GM12878 (cell line): ENCODE results near the gene SLCO2A1.

Source experiments
- CHD2 ChIP-seq: IDR thresholded peaks from 2 replicates; pipeline ENCODE4 v1.6.1; 2011; ENCODE audit warnings: low read depth, low read length, improper control_type of control experiment, borderline replicate concordance
- CTCF ChIP-seq, 3 experiments: IDR thresholded peaks in 2 of 3; conservative IDR thresholded peaks in 1 of 3; 2 replicates each; pipeline ENCODE4 v1.5.1; 2011; ENCODE audit warnings: low read depth in 3 of 3, low read length in 3 of 3, mild to moderate bottlenecking in 3 of 3, control low read depth in 2 of 3, moderate library complexity in 2 of 3, inconsistent platforms in 1 of 3, mixed read lengths in 1 of 3; ENCODE audit not compliant: control insufficient read depth in 2 of 3, insufficient read depth in 1 of 3; ENCODE audit errors: extremely low read depth in 1 of 3
- CUX1 ChIP-seq: IDR thresholded peaks from 2 replicates; pipeline ENCODE4 v1.6.1; 2012; ENCODE audit warnings: improper control_type of control experiment, low read depth, low read length; ENCODE audit not compliant: insufficient replicate concordance
- DPF2 ChIP-seq: fragments of 450-650 bp; IDR thresholded peaks from 2 replicates; pipeline ENCODE4 v1.6.1; 2017; ENCODE audit warnings: mild to moderate bottlenecking
- POLR2A ChIP-seq: IDR thresholded peaks from 2 replicates; pipeline ENCODE4 v1.6.1; 2011; ENCODE audit warnings: low read depth, mild to moderate bottlenecking, low read length
- REST ChIP-seq: IDR thresholded peaks from 2 replicates; pipeline ENCODE4 v1.6.1; 2012; ENCODE audit warnings: mild to moderate bottlenecking, low read depth, low read length
- RFX5 ChIP-seq: IDR thresholded peaks from 2 replicates; pipeline ENCODE4 v1.6.1; 2011; ENCODE audit warnings: low read depth, low read length, improper control_type of control experiment
- SUZ12 ChIP-seq: fragments of 200-600 bp; sonication (generic); IDR thresholded peaks from one replicate; pipeline ENCODE4 v1.6.1; 2018; ENCODE audit warnings: antibody characterized with exemption, mild to moderate bottlenecking; ENCODE audit not compliant: unreplicated experiment
- TAF1 ChIP-seq: IDR thresholded peaks from 2 replicates; pipeline ENCODE4 v1.6.1; 2011; ENCODE audit warnings: mild to moderate bottlenecking, low read depth, low read length, borderline replicate concordance
- TCF3 ChIP-seq: IDR thresholded peaks from 2 replicates; pipeline ENCODE4 v1.6.1; 2012; ENCODE audit warnings: low read depth, mild to moderate bottlenecking, low read length, borderline replicate concordance; ENCODE audit not compliant: insufficient read depth
- YY1 ChIP-seq: IDR thresholded peaks from 2 replicates; pipeline ENCODE4 v1.6.1; 2011; ENCODE audit warnings: low read depth, mild to moderate bottlenecking, low read length
- ZBTB33 ChIP-seq: fragments of 450-650 bp; IDR thresholded peaks from 2 replicates; pipeline ENCODE4 v1.6.1; 2017; ENCODE audit warnings: mild to moderate bottlenecking
- ZNF24 ChIP-seq: fragments of 450-650 bp; IDR thresholded peaks from 2 replicates; pipeline ENCODE4 v1.6.1; 2017; ENCODE audit warnings: antibody characterized with exemption, mild to moderate bottlenecking
- ZZZ3 ChIP-seq: IDR thresholded peaks from 2 replicates; pipeline ENCODE4 v1.6.1; 2011; ENCODE audit warnings: low read depth; ENCODE audit not compliant: control insufficient read depth, insufficient read length

GRCh38 chr3:134002306-134002705 is 27.4 kb downstream of the SLCO2A1 start:
- TF ChIP-seq YY1 (no peak), TCF3 (no peak), CTCF (IDR thresholded peaks at IDR 0.05 in 2 of 3, conservative IDR thresholded peaks at IDR 0.05 in 1 of 3; ENCODE audit: control insufficient read depth in 2 of 3, extremely low read depth in 1 of 3, insufficient read depth in 1 of 3, low read depth in 3 of 3, low read length in 3 of 3) (no peak), ZZZ3 (no peak), DPF2 (no peak), SUZ12 (no peak), RFX5 (no peak), TAF1 (no peak), ZBTB33 (no peak), POLR2A (no peak), ZNF24 (no peak), CUX1 (no peak), CHD2 (no peak), REST (no peak)
